DMS153 (cell line): ENCODE results near the gene GIMAP5.

ENCODE experiments used
- DNase-seq: peaks from one replicate; lab custom pipeline; 2025; lab: John Stamatoyannopoulos, UW

Gene GIMAP5

GRCh38 chr7:150737265-150738055, at the start of gene GIMAP5:
Gene GIMAP5, plus strand, starts transcription at chr7:150737418. Its CDS starts 3,467 bp downstream, at chr7:150740885.
- no peak for DNase-seq

GRCh38 chr7:150688630-150689029, 48.6 kb upstream of the GIMAP5 start:
- DNase-seq = no peak

GRCh38 chr7:150695654-150696053, 41.6 kb upstream of the GIMAP5 start:
- DNase-seq = no peak

- DNase-seq = no peak
These were observed 34.0 kb upstream of the GIMAP5 start for GRCh38 chr7:150703209-150703608.

GRCh38 chr7:150715293-150715692, 21.9 kb upstream of the GIMAP5 start:
- DNase-seq = no peak

- DNase-seq = no peak
These were observed 21.5 kb upstream of the GIMAP5 start for GRCh38 chr7:150715738-150716137.

- no peak for DNase-seq
These were observed 20.9 kb upstream of the GIMAP5 start, which contains the start of gene GIMAP1 for GRCh38 chr7:150716368-150716767. Gene GIMAP1, plus strand, starts transcription at chr7:150716613. Its CDS starts 2,435 bp downstream, at chr7:150719048.

- no peak for DNase-seq
These were observed 20.3 kb upstream of the GIMAP5 start for GRCh38 chr7:150716939-150717338.

GRCh38 chr7:150717814-150718420, 19.3 kb upstream of the GIMAP5 start:
- no peak for DNase-seq

GRCh38 chr7:150719436-150719835, 17.8 kb upstream of the GIMAP5 start:
- DNase-seq = no peak

GRCh38 chr7:150719960-150720891, 17.0 kb upstream of the GIMAP5 start:
- DNase-seq = no peak

- no peak for DNase-seq
These were observed 15.2 kb upstream of the GIMAP5 start for GRCh38 chr7:150721970-150722373.

GRCh38 chr7:150722431-150722931, 14.7 kb upstream of the GIMAP5 start:
- no peak for DNase-seq

- no peak for DNase-seq
These were observed 13.8 kb upstream of the GIMAP5 start for GRCh38 chr7:150723467-150723866.

GRCh38 chr7:150727381-150727780, 9.8 kb upstream of the GIMAP5 start:
- DNase-seq = no peak

- no peak for DNase-seq
These were observed 9.2 kb upstream of the GIMAP5 start for GRCh38 chr7:150728011-150728410.

- DNase-seq = no peak
These were observed 8.6 kb upstream of the GIMAP5 start for GRCh38 chr7:150728609-150729008.

- DNase-seq = no peak
These were observed 5.3 kb upstream of the GIMAP5 start for GRCh38 chr7:150731916-150732315.

GRCh38 chr7:150732786-150733481, 4.3 kb upstream of the GIMAP5 start:
- no peak for DNase-seq

- DNase-seq = no peak
These were observed 3.6 kb upstream of the GIMAP5 start for GRCh38 chr7:150733482-150734095.

- no peak for DNase-seq
These were observed 3.0 kb upstream of the GIMAP5 start for GRCh38 chr7:150734254-150734653.
